ENCODE measurements around the gene GSC2. TPM values are rescaled to one million over a fixed set of nuclear protein-coding genes. Genes with fewer than 3 reads are reported as not detected.

GSC2 gene
- total RNA-seq = not detected
- long read RNA-seq, donor 1 = 0 reads
- long read RNA-seq, donor 2 = 0 reads

DNA sequence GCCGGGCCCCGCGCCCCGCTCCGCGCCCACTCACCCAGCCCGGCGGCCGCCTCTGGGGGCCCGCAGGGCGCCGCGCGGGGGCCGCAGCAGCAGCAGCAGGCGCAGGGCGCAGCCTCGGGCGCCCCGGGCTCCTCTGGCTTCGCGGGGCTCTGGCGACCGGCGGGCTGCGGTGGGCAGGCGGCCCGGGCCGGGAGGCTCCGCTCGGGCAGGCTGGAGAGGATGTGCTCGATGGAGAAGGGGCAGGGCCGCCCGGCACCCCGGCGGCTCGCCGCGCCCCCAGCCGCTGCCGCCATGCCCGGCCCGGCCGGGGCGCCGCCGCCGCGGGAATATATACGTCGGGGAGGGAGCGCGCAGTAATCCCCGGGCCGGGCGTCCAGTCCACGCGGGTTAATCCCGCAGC, at the start of gene GSC2:
GSC2 (minus strand) TSS at position 302 of the 400 bp plus-strand sequence; CDS start at position 293, 9 bp downstream.
- no peak for DNase-seq (ENCODE audit: low spot score)
- intact Hi-C loops (cut with DNase I) = no loop called here

GRCh38 chr22:19199479-19199878, 49.4 kb upstream of the GSC2 start:
- intact Hi-C loops (cut with DNase I) = no loop called here
- peak; percentile 45 for DNase-seq (ENCODE audit: low spot score)

DNA sequence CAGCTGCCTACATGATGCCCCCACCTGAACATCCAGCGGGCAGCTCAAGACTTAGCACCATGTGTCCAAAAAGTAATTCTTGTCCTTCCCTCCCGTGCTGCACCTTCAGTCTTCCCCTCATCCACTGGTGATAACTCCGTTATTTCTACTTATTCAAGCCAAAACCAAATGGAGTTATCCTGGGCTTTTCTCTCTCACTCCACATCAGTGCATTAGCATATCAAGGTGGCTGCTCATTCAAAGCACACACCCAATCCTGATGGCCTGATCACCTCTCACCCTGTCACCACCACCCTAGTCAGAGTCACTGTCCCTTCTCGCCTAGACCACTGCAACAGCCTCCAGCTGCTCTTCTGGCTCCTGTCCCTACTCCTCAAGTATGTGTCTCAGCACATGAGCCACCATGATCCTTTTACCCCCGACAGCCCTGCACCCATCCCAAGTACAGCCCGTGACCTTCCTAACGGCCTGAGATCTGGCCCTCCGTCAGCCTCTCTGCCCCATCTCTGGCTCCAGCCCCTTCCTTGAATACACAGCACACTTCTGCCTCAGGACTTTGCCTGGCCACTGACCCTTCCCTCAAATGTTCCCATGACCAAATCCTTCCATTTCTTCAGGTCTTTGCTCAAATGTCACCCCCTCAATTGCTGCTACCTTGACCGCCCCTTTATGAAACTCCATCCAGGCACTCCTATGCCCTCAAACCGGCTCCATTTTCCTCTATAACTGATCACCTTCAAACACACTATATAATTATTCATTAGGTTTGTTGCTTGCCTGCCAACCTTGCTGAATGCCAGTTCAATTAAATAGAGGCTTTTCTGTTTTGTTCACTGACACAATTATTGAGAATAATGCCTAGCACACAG, 48.1 kb upstream of the GSC2 start:
- intact Hi-C loops (cut with DNase I) = no loop called here
- peak; percentile 12 for DNase-seq (ENCODE audit: low spot score)

DNA sequence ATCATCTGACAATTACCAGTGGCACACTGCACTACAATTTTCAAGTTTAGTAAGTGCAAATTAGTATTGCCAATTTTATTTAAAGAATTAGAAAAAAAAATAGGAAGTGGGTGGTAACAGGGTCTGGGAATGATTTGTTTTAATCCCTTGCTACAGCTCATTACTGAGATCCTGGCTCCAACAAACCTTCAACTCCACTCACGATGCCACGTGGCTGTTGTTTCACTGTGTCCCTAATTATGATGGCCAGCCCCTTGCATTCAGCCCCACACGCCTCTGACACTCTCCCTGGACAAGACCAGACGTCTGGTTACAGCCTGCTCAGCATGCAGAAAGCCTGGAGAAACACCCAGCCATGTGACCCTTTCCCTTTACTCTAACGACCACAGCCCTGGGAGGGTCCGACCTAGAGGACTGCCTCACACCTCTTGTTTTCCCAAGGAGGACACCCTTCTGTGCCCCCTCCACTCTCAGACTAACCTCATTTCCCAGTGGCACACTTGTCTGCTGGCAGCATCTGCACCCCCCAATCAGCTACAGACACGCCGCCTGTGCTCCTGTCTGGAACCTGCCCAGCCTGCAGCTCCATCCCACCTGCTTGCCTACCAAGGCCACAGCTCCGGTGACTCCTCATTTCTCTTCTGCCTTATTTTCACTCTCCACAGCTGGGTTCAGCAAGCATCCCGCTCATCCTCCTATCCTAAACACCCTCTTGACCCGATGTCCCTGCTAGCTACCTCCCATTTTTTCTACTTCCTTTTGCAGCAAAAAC, 46.9 kb upstream of the GSC2 start:
- peak; percentile 62 for DNase-seq (ENCODE audit: low spot score)
- intact Hi-C loops (cut with DNase I) = no loop called here

- intact Hi-C loops (cut with DNase I) = no loop called here
- DNase-seq (ENCODE audit: low spot score) = peak; percentile 72
Measured at GRCh38 chr22:19195796-19196731, 46.0 kb upstream of the GSC2 start.

GRCh38 chr22:19194766-19195536, 44.9 kb upstream of the GSC2 start:
- intact Hi-C loops (cut with DNase I) = no loop called here
- peak; percentile 52 for DNase-seq (ENCODE audit: low spot score)

- no peak for DNase-seq (ENCODE audit: low spot score)
Measured at GRCh38 chr22:19193879-19194278, 43.8 kb upstream of the GSC2 start.

GRCh38 chr22:19187716-19188563, 37.8 kb upstream of the GSC2 start:
- intact Hi-C loops (cut with DNase I) = no loop called here
- no peak for DNase-seq (ENCODE audit: low spot score)

More at GRCh38 chr22:19193879-19194278, 43.8 kb upstream of the GSC2 start:
- intact Hi-C loops (cut with DNase I) = no loop called here

GRCh38 chr22:19184276-19184997, 34.3 kb upstream of the GSC2 start:
- intact Hi-C loops (cut with DNase I) = no loop called here
- no peak for DNase-seq (ENCODE audit: low spot score)

DNA sequence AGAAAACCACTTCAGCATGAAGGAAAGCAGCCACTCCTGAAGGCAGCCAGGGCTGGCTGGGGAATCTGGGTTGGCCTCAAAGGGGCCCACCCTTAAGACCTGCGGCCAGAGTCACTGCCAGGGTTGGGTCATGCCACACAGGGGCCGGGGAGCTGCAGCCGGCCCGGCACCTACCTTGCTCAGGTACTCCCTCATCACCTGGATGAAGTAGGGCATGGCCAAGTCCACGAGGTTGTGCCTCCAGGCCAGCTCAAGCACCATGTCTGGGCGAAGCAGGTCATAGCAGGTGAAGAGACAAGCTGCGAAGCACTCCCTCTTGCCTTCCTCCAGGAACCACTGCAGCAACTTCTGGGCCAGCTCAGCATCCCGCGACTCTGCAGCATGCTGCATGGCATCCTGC, 33.1 kb upstream of the GSC2 start:
- intact Hi-C loops (cut with DNase I) = no loop called here

DNA sequence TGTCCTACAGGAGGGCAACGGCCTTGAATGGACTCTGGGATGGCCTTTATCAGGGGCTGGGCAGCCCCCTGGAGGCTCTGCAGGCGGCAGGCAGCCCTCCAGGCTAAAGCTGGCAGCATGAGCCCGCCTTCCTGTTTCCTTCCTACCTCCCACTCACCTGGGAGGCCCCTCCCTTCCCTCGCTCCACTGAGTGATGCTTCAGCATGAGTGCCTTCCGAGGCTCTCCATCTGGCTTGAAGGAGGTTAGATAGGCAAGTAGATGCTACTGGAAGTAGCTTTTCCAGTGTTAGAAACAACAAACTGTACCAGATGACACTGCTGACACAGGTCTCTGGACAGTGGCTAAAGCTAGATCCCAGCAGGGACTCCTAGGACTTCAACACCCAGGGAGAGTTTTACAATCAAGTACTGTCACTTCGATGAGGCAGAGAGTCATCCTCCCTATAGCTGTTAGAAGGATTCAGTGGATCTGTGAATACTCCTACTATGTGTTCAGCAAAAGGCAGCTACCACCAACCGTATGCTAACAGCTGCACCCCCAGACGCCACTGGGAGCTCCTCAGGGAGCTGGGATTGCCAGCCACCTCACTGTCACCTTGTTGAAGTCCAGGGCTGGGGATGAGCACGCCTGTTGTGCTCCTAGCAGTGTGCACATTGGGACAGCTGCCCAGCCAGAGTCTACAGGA, 32.5 kb upstream of the GSC2 start:
- no peak for DNase-seq (ENCODE audit: low spot score)
- intact Hi-C loops (cut with DNase I) = no loop called here

More for the DNA sequence above, 33.1 kb upstream of the GSC2 start:
- peak; percentile 66 for DNase-seq (ENCODE audit: low spot score)

- intact Hi-C loops (cut with DNase I) = loop anchor here in 1 of 2 donors (2.0 kb wide), 1 partner anchor 39 kb away; no protein-coding TSS in a partner anchor
Measured at GRCh38 chr22:19181786-19182471, 31.8 kb upstream of the GSC2 start.

DNA sequence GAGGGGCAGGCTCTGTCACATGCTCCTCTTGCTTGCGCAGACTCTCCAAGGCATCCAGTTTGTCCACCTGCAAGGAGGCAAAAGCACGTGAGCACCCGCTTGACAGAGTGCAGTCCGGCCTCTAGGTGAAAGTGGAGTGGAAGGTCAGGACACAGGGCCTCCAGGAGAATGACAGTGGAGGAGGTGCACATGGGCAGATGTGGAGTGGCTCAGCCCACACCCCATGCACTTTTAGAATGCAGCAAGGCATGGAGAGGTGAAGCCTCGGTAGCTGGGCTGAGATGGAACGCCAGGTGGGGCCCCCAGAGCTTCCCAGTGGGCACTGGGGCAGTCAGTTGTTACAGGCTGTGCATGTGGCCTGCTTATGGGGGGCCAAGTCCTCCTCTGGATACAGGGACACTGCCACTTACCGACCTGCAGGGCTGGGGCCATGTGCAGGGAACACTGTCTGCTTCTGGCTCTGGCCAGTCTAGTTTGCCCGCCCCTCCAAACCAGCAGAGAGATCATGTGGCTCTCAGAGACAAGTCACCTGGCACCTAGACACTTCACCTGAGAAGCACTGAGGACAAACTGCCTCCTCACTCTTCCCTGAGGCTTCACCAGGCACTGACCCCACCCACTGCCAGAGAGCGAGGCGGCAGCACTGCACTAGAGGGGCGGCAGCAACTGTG, 30.8 kb upstream of the GSC2 start:
- no peak for DNase-seq (ENCODE audit: low spot score)
- intact Hi-C loops (cut with DNase I) = loop anchor here in 1 of 2 donors (2.0 kb wide), 1 partner anchor 40 kb away; no protein-coding TSS in a partner anchor

More at GRCh38 chr22:19181786-19182471, 31.8 kb upstream of the GSC2 start:
- no peak for DNase-seq (ENCODE audit: low spot score)

DNA sequence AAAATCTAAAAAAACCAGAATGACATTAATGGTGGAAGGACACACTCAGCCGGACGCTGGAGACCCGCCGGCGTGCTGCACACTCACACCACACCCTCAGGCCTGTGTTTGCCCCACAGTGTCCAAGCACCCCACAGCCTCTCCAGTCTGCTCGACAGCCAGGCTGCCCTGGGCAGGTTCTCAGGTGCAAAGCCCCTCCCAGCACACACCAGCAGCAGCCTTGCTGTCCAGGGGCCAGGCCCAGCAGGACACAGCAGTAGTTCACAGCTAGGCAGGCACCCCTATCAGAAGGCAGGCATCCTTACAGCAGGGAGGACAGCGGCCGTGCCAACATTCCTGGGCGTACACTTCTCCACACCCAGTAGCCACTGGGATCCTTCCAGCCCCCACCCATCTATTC, 30.1 kb upstream of the GSC2 start:
- no peak for DNase-seq (ENCODE audit: low spot score)
- intact Hi-C loops (cut with DNase I) = loop anchor here in 1 of 2 donors (2.0 kb wide), 1 partner anchor 41 kb away; no protein-coding TSS in a partner anchor

GRCh38 chr22:19179497-19180048, 29.5 kb upstream of the GSC2 start:
- intact Hi-C loops (cut with DNase I) = loop anchor here (2.0 to 5.0 kb wide), 2 partner anchors 41 to 1187 kb away; no protein-coding TSS in a partner anchor
- peak; percentile 92 for DNase-seq (ENCODE audit: low spot score)
